ENCODE data around the gene USF3.
"Not testable (repeated sequence)": the region's sequence is repeated elsewhere in the genome, so short reads cannot be mapped to it uniquely, and the experiment has no call there.

USF3 gene

GRCh38 chr3:113654310-113654709, 42.1 kb downstream of the USF3 start:
- DNase-seq (ENCODE audit: low read depth in 2 of 2): no peak

GRCh38 chr3:113649174-113649845, 47.1 kb downstream of the USF3 start:
- no peak for DNase-seq (ENCODE audit: low read depth in 2 of 2)

- DNase-seq (ENCODE audit: low read depth in 2 of 2): no peak
Measured at GRCh38 chr3:113648524-113648923, 47.9 kb downstream of the USF3 start.

GRCh38 chr3:113643583-113643982, 52.9 kb downstream of the USF3 start:
- no peak for DNase-seq (ENCODE audit: low read depth in 2 of 2)

- no peak for DNase-seq (ENCODE audit: low read depth in 2 of 2)
Measured at GRCh38 chr3:113638910-113639309, 57.5 kb downstream of the USF3 start.

GRCh38 chr3:113637756-113638155, 58.7 kb downstream of the USF3 start:
- no peak for DNase-seq (ENCODE audit: low read depth in 2 of 2)

- DNase-seq (ENCODE audit: low read depth in 2 of 2): not testable (repeated sequence)
Measured at GRCh38 chr3:113636034-113636433, 60.4 kb downstream of the USF3 start.

GRCh38 chr3:113634782-113635474, 61.5 kb downstream of the USF3 start:
- no peak for DNase-seq (ENCODE audit: low read depth in 2 of 2)

- no peak for DNase-seq (ENCODE audit: low read depth in 2 of 2)
Measured at GRCh38 chr3:113631573-113631972, 64.9 kb downstream of the USF3 start.

- no peak for DNase-seq (ENCODE audit: low read depth in 2 of 2)
Measured at GRCh38 chr3:113630956-113631542, 65.4 kb downstream of the USF3 start.

- no peak for DNase-seq (ENCODE audit: low read depth in 2 of 2)
Measured at GRCh38 chr3:113629584-113630421, 66.6 kb downstream of the USF3 start.

GRCh38 chr3:113628788-113629187, 67.7 kb downstream of the USF3 start:
- DNase-seq (ENCODE audit: low read depth in 2 of 2): no peak

GRCh38 chr3:113628316-113628715, 68.1 kb downstream of the USF3 start:
- no peak for DNase-seq (ENCODE audit: low read depth in 2 of 2)

- peak; percentile 12 to 24 for DNase-seq (ENCODE audit: low read depth in 2 of 2)
Measured at GRCh38 chr3:113626503-113627371, 69.7 kb downstream of the USF3 start.

GRCh38 chr3:113625834-113626233, 70.6 kb downstream of the USF3 start:
- DNase-seq (ENCODE audit: low read depth in 2 of 2): no peak

GRCh38 chr3:113623811-113624210, 72.6 kb downstream of the USF3 start:
- no peak for DNase-seq (ENCODE audit: low read depth in 2 of 2)

GRCh38 chr3:113623324-113623723, 73.1 kb downstream of the USF3 start:
- no peak for DNase-seq (ENCODE audit: low read depth in 2 of 2)

GRCh38 chr3:113620091-113620490, 76.4 kb downstream of the USF3 start:
- no peak for DNase-seq (ENCODE audit: low read depth in 2 of 2)

- DNase-seq (ENCODE audit: low read depth in 2 of 2): no peak
Measured at GRCh38 chr3:113617726-113618125, 78.7 kb downstream of the USF3 start.

- DNase-seq (ENCODE audit: low read depth in 2 of 2): no peak
Measured at GRCh38 chr3:113615976-113616375, 80.5 kb downstream of the USF3 start.

GRCh38 chr3:113614402-113614801, 82.0 kb downstream of the USF3 start:
- no peak for DNase-seq (ENCODE audit: low read depth in 2 of 2)

Measured in fibroblast of skin of left quadriceps (primary cell).